ENCODE measurements around the gene STYXL2.

DNA sequence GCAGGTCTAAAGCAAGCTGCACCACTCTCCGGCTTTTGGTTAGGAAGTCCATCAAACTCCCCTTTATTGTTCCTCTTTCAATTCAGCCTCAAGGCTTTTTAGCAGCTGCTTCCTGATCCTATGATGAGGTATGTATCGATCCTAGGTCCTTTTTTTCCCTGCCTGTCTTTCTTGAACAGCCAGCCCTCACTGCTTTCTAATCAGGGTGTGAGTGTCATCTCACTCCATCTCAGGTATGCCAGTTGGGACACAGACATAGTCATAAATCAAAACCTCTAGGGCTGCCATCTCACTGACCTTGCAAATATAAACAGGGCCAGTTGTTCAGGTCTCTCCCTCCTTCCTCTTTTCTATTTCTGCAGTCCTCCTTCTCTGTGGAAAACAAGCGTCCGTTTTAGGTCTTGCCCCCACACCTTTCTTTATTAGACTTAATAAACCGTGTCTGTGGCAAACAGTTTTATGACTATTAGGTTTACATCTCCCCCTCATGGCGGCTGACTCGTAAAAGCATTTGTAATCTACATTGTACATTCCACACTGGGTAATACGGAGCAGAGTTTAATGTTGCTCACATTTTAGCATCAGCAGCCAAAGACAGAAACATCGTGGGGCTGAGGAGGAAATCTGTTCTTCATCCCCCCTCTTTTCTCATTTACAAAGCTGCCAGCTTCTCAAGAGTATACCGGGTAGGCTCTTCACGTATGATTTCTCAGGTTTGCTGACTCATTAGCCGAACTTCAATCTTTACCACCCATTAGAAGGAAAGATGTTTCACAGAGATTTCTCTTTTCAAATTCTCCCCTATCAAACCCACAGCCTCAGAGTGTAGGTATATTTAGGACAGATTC lies 11.6 kb downstream of the STYXL2 start:
- TF ChIP-seq, protein P1, sequence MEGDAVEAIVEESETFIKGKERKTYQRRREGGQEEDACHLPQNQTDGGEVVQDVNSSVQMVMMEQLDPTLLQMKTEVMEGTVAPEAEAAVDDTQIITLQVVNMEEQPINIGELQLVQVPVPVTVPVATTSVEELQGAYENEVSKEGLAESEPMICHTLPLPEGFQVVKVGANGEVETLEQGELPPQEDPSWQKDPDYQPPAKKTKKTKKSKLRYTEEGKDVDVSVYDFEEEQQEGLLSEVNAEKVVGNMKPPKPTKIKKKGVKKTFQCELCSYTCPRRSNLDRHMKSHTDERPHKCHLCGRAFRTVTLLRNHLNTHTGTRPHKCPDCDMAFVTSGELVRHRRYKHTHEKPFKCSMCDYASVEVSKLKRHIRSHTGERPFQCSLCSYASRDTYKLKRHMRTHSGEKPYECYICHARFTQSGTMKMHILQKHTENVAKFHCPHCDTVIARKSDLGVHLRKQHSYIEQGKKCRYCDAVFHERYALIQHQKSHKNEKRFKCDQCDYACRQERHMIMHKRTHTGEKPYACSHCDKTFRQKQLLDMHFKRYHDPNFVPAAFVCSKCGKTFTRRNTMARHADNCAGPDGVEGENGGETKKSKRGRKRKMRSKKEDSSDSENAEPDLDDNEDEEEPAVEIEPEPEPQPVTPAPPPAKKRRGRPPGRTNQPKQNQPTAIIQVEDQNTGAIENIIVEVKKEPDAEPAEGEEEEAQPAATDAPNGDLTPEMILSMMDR (IDR thresholded peaks at IDR 0.05; ENCODE audit: low read length): no peak
- TF ChIP-seq EZH2phosphoT487 (IDR thresholded peaks at IDR 0.05; ENCODE audit: low read length) (no peak), EZH2 (optimal IDR thresholded peaks at IDR 0.05; ENCODE audit: low read depth, low read length) (no peak)

Measured in MM.1S (cell line).